Lower leg skin (tissue), 4 donors: ENCODE data around the gene KMT2C. TPM values are rescaled to one million over a fixed set of nuclear protein-coding genes. Genes with fewer than 3 reads are reported as not detected.

Source experiments
- DNase-seq, 2 donors: peaks; one replicate each; pipeline ENCODE4 v3.0.0-alpha.2; 2019; ENCODE audit warnings: low spot score in 2 of 2
- H3K4me3 ChIP-seq: fragments of 200-600 bp; sonication (generic); 2 replicates; pipeline ENCODE4 v1.5.1; 2017; ENCODE audit warnings: mild to moderate bottlenecking, low read depth; ENCODE audit not compliant: poor library complexity, severe bottlenecking
- CTCF ChIP-seq, 3 donors: fragments of 450-650 bp; IDR thresholded peaks; one replicate each; pipeline ENCODE4 v1.5.1; 2016; ENCODE audit warnings: antibody characterized with exemption in 3 of 3, mild to moderate bottlenecking in 3 of 3, moderate library complexity in 2 of 3
- POLR2A ChIP-seq, 2 donors: fragments of 450-650 bp; IDR thresholded peaks; one replicate each; pipeline ENCODE4 v1.6.1; 2016 to 2017; ENCODE audit warnings: antibody characterized with exemption in 2 of 2, mild to moderate bottlenecking in 1 of 2, moderate library complexity in 1 of 2
- WGBS, 2 donors: methylation state at CpG; one replicate each; pipeline ENCODE4 v1.1.5; 2018; 5-methylcytosine and 5-hydroxymethylcytosine counted together
- intact Hi-C: fragments of 100-400 bp; cut with DNase I; formaldehyde crosslinking; loops from one replicate; pipeline ENCODE4 v1.15.0; 2023; ENCODE audit warnings: low total_unique reads
- total RNA-seq, 4 donors: library from RNA; depleted of rRNA; stranded (reverse); fragments of >200 nt; gene quantifications; one replicate each; pipeline ENCODE4 v1.1.0, GENCODE V29; 2016

KMT2C gene
- total RNA-seq, 4 donors from 2014 or later, result 64.6 to 79.3 (median 74.7) TPM

- DNase-seq, result no peak
- WGBS, 2 donors, result 75 to 85% methylated on average over 4 of the region's 4 CpGs
- no peak for TF ChIP-seq POLR2A (IDR thresholded peaks at IDR 0.05)
- no peak for TF ChIP-seq CTCF (IDR thresholded peaks at IDR 0.05)
- intact Hi-C loops, result no loop called here
- no peak overlapping the region for H3K4me3 ChIP-seq
Measured at GRCh38 chr7:152106990-152107389, 328.8 kb downstream of the KMT2C start.

DNA sequence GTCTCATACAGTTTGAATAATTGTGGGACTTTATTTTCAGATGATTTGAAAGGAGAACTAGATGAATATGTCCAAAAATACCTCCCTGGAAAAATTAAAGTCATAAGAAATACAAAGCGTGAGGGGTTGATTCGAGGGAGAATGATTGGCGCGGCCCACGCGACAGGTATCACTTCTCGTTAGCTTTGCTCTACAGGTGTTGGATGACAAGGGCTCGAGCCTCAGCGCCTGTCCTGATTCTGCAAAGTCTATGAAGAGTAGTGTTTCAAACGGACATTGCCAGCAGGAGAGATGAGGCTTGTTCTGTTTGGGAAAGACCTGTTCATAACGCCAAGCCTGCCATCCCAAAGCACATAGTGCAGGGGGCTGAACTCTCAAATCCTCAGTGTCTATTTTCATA lies 330.6 kb downstream of the KMT2C start:
- 95% methylated on average over 11 of the region's 11 CpGs for WGBS, 2 donors
- DNase-seq, result no peak
- intact Hi-C loops, result no loop called here
- H3K4me3 ChIP-seq, result no peak overlapping the region
- TF ChIP-seq POLR2A (IDR thresholded peaks at IDR 0.05) (no peak), CTCF (IDR thresholded peaks at IDR 0.05) (no peak)

- TF ChIP-seq CTCF (IDR thresholded peaks at IDR 0.05) (no peak), POLR2A (IDR thresholded peaks at IDR 0.05) (no peak)
- H3K4me3 ChIP-seq, result no peak overlapping the region
- intact Hi-C loops, result no loop called here
- WGBS, 2 donors, result 74 to 75% methylated on average over 5 of the region's 5 CpGs
- DNase-seq, result no peak
Measured at GRCh38 chr7:152103691-152104090, 332.1 kb downstream of the KMT2C start.

- WGBS, 2 donors, result 87 to 96% methylated on average over 7 of the region's 7 CpGs
- intact Hi-C loops, result no loop called here
- TF ChIP-seq POLR2A (IDR thresholded peaks at IDR 0.05) (no peak), CTCF (IDR thresholded peaks at IDR 0.05) (no peak)
- DNase-seq, result no peak
- H3K4me3 ChIP-seq, result no peak overlapping the region
Measured at GRCh38 chr7:152103066-152103465, 332.7 kb downstream of the KMT2C start.

GRCh38 chr7:152097330-152097729 lies 338.5 kb downstream of the KMT2C start:
- WGBS, 2 donors, result 93 to 96% methylated on average over 4 of the region's 4 CpGs
- H3K4me3 ChIP-seq, result no peak overlapping the region
- no peak for DNase-seq
- intact Hi-C loops, result no loop called here
- no peak for TF ChIP-seq CTCF (IDR thresholded peaks at IDR 0.05)
- TF ChIP-seq POLR2A (IDR thresholded peaks at IDR 0.05), result no peak

GRCh38 chr7:152095771-152096170 lies 340.0 kb downstream of the KMT2C start:
- DNase-seq, result no peak
- intact Hi-C loops, result no loop called here
- 95 to 97% methylated on average over 1 of the region's 1 CpG for WGBS, 2 donors
- TF ChIP-seq CTCF (IDR thresholded peaks at IDR 0.05) (no peak), POLR2A (IDR thresholded peaks at IDR 0.05) (no peak)
- no peak overlapping the region for H3K4me3 ChIP-seq
